GM19025 (cell line): ENCODE data around the gene DUSP15.
"Not testable (repeated sequence)": the region's sequence is repeated elsewhere in the genome, so short reads cannot be mapped to it uniquely, and the experiment has no call there.

Experiments
- ATAC-seq: cut with Tn5 transposase; IDR thresholded peaks from one replicate; pipeline ENCODE4 v1.9.1; 2021; ENCODE audit warnings: mild to moderate bottlenecking, low read depth, moderate library complexity; ENCODE audit not compliant: unreplicated experiment

DUSP15 gene

GRCh38 chr20:31826074-31826473, 44.3 kb downstream of the DUSP15 start:
- no peak for ATAC-seq

- no peak for ATAC-seq
Observed at GRCh38 chr20:31824554-31825313, 45.6 kb downstream of the DUSP15 start.

DNA sequence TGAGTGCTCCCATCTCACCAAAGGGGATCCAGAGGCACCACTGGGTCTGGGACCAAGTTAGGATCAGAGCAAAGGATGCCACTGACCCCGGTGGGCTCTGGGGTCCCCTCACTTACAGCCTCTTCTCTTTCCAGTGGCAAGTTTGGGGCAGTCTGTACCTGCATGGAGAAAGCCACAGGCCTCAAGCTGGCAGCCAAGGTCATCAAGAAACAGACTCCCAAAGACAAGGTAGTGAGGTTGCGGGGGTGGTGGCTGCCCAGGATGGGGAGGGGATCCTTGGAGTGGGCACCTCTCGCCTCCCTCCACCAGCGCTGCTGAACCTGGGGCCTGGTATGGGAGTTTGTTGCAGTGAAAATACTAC, 46.2 kb downstream of the DUSP15 start:
- ATAC-seq, result no peak

DNA sequence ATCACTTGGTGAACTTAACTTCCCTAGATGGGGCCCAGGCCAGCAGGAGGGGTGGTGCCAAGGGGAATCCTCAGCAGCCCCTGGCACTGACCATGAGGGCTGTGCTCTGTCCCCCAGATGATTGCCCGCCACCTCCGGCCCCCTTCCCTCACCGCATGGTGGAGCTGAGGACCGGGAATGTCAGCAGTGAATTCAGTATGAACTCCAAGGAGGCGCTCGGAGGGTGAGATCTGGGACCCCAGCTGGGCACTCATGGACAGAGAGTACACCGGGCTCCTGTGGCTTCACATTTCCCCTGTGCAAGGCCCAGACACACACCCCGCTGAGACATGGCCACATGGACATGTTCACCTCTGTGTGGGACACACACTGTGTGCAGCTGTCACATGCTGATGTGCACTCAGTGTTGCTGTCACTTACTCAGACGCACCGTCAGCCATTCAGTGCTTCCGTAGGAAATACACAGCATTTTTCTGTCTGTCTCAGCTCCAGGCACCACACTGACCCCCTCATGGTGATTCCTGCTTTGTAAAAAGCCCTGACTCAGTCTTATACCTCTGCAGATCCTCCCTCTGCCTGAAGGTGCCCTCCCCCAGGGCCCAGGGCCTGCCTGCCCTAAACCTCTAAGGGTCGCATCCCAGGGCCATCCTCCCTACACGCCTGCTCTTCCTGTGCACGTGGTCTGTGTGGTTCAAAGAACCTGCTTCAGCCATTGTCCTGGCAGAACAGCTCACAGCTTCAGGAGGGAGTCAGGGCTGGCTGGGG, 46.8 kb downstream of the DUSP15 start:
- ATAC-seq, result no peak

GRCh38 chr20:31822421-31823330, 47.7 kb downstream of the DUSP15 start:
- ATAC-seq, result peak; percentile 49

DNA sequence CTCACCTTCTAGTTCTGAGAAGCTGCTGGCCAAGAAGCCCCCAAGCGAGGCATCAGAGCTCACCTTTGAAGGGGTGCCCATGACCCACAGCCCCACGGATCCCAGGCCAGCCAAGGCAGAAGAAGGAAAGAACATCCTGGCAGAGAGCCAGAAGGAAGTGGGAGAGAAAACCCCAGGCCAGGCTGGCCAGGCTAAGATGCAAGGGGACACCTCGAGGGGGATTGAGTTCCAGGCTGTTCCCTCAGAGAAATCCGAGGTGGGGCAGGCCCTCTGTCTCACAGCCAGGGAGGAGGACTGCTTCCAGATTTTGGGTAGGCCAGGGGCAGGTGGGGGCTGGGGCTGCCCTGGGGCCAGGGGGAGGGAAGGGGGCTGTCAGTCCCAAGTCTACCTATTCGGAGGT, 48.9 kb downstream of the DUSP15 start:
- ATAC-seq, result no peak

DNA sequence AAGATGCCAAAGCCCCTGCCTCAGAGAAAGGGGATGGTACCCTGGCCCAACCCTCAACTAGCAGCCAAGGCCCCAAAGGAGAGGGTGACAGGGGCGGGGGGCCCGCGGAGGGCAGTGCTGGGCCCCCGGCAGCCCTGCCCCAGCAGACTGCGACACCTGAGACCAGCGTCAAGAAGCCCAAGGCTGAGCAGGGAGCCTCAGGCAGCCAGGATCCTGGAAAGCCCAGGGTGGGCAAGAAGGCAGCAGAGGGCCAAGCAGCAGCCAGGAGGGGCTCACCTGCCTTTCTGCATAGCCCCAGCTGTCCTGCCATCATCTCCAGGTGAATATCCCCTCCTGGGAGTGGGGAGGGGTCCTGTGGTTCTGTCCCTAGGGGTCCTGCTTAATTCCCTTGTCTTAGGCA, 50.1 kb downstream of the DUSP15 start:
- no peak for ATAC-seq

- no peak for ATAC-seq
Observed at GRCh38 chr20:31819083-31819784, 51.1 kb downstream of the DUSP15 start, which contains the start of gene MYLK2. TSS of gene MYLK2 (plus strand) at chr20:31819356. CDS start at chr20:31819581, 225 bp downstream.

DNA sequence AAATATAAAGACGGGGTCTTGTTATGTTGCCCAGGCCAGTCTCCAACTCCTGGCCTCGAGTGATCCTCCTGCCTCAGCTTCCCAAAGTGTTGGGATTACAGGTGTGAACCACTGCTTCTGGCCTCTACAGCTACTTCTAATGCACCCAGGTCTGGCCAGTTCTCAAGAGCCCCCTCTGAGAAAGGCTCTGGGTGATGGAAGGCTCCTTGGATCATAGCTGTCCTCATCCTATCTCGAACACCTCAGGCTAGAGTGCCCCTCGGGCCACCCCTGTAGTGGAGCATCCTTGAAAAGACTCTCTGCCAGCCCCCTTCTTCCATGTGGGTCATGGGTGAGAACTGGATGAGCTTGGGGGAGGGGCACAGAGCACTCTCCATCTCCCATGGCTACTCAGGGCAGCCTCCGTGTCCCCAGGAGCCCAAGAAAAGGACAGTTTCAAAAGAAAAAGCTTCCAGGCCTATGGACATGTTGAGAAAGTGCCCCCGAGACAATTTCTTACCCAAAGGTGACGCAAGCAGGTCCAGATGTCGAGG, 51.9 kb downstream of the DUSP15 start:
- no peak for ATAC-seq

- no peak for ATAC-seq
Observed at GRCh38 chr20:31817461-31817860, 52.9 kb downstream of the DUSP15 start.

GRCh38 chr20:31816221-31816620, 54.1 kb downstream of the DUSP15 start:
- ATAC-seq, result no peak

GRCh38 chr20:31815408-31816188, 54.7 kb downstream of the DUSP15 start:
- ATAC-seq, result no peak

- ATAC-seq, result not testable (repeated sequence)
Observed at GRCh38 chr20:31814142-31814541, 56.2 kb downstream of the DUSP15 start.

- no peak for ATAC-seq
Observed at GRCh38 chr20:31813611-31814010, 56.7 kb downstream of the DUSP15 start.

DNA sequence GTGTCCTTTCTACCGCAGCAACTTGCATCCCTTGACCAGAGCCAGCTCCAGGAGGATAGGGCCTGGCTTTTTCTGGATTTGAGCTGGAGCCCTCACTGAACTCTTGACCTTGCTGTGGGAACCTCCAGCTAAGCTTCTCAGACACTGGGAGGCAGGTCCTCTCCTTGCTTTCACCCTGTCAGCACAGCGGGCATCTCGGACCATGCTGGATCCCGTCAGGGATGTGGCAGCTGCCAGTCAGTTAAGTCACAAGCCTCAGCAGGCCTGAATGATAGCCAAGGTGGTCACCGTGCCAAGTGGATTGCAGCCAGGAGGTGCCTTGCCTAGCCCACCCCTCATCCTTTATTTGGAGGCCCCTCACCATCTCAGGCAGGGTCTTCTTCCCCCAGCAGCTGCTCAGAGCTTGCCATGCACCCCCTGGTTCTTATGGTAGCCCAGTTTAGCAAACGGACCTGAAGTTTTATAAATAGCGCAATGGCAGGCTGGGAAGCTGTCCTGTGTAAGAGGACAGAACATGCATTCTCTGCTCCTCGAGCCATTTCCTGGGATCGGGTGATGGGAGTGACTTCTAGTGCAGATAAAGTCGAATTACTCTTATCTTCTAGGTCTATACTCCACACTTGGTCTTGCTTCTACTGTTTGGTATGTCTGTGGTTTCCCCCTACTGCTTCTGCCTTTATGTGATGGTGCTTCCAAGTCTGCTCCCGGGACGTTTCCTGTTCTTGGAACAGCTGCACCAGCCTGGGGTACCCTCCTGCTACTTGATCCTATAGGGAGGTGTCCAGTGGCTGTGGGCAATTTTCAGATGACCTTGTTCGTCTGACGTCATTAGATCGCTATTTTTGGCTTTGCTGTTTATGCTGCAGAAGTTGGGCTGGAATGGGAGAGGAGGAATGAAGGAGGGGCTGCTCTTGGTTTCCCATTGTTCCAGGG, 58.3 kb downstream of the DUSP15 start:
- ATAC-seq, result no peak

DNA sequence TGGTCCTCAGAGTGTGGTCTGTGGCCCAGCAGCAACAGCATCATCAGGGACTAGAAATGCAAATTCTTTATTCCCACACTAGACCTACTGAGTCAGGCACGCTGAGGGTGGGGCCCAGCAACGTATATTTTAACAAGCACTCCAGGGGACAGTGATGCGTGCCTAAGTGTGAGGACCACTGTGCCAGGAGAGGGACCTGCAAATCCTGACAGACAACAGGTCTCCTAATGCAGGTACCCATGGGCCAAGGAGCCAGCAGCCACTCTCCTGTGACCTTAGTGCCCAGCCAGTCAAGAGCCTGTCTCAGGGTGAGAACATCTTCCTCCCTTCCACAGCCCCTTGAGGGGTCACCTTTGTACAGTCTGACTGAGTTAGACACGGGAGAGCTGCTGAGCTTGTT, 59.1 kb downstream of the DUSP15 start:
- ATAC-seq, result no peak
